Loucy (cell line): ENCODE data around the gene ZNF670.

Experiments
- CTCF ChIP-seq: fragments of 200-600 bp; sonication (generic); conservative IDR thresholded peaks from 2 replicates; pipeline ENCODE4 v1.5.1; 2014; ENCODE audit warnings: mild to moderate bottlenecking, antibody characterized with exemption, low read length
- EZH2phosphoT487 ChIP-seq: fragments of 200-600 bp; IDR thresholded peaks from 2 replicates; pipeline ENCODE4 v1.6.1; 2018; ENCODE audit warnings: antibody characterized with exemption, mild to moderate bottlenecking, moderate library complexity, borderline replicate concordance

DNA sequence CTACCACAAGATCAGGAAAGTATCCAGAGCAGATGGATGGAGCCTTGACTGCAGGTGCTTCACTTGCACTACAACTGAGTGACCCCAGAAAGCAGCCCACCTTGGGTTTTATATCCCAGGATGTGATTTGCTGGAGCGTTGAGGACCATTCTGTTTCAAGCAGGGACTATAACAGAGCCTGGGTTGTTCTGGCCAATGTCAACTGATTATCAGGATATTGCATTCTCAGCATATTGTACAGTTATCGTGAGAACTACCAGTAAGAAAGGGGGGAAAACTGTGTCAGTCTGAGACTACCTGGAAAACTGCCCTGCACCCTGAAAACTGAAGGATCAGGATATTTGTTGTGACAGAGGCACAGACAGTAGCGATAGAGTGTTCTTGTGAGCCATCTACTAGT is 17.5 kb upstream of the ZNF670 start:
- TF ChIP-seq CTCF: no peak
- no peak for TF ChIP-seq EZH2phosphoT487
